Keratinocyte (primary cell): ENCODE measurements around the gene MFSD6.

ENCODE experiments used
- EZH2 ChIP-seq: IDR thresholded peaks from one replicate; pipeline ENCODE4 v1.6.1; 2012; ENCODE audit warnings: inconsistent platforms, mild to moderate bottlenecking, low read length, moderate library complexity
- TF ChIP-seq, protein P1 (sequence below), 3 experiments: IDR thresholded peaks in 1 of 3; conservative IDR thresholded peaks in 1 of 3; optimal IDR thresholded peaks in 1 of 3; 2 replicates in 2 of 3; 3 replicates in 1 of 3; pipeline versions ENCODE3 to v1.5.1; 2011; ENCODE audit warnings: low read length in 3 of 3, mild to moderate bottlenecking in 3 of 3, moderate library complexity in 2 of 3, control low read depth in 1 of 3, inconsistent platforms in 1 of 3; ENCODE audit not compliant: insufficient read depth in 2 of 3; ENCODE audit errors: extremely low read depth in 1 of 3

DNA sequence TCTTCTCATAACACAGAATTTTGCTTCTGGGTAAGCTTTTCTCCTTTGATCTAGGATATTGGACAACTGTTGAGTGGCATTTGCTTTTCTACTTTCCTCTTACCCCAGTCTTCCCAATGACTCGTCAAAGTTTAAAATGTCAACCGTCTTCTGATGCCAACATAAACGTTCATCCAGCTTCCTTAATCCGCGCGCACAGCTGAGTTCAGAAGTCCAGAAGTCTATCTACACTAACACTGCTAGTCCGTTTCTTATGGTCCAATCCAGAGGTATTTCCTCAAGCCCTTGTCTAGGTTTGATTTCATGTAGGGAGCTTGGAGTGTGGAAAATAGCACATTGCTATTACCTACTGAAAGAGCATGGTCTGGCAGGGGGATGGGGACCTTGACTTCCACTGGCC lies 48.7 kb downstream of the MFSD6 start:
- TF ChIP-seq, protein P1, sequence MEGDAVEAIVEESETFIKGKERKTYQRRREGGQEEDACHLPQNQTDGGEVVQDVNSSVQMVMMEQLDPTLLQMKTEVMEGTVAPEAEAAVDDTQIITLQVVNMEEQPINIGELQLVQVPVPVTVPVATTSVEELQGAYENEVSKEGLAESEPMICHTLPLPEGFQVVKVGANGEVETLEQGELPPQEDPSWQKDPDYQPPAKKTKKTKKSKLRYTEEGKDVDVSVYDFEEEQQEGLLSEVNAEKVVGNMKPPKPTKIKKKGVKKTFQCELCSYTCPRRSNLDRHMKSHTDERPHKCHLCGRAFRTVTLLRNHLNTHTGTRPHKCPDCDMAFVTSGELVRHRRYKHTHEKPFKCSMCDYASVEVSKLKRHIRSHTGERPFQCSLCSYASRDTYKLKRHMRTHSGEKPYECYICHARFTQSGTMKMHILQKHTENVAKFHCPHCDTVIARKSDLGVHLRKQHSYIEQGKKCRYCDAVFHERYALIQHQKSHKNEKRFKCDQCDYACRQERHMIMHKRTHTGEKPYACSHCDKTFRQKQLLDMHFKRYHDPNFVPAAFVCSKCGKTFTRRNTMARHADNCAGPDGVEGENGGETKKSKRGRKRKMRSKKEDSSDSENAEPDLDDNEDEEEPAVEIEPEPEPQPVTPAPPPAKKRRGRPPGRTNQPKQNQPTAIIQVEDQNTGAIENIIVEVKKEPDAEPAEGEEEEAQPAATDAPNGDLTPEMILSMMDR (optimal IDR thresholded peaks at IDR 0.05 in 1 of 3, IDR thresholded peaks at IDR 0.05 in 1 of 3, conservative IDR thresholded peaks at IDR 0.05 in 1 of 3; ENCODE audit: extremely low read depth in 1 of 3, insufficient read depth in 2 of 3, low read length in 3 of 3) = no peak
- TF ChIP-seq EZH2 = no peak
